Stimulated activated CD4-positive, alpha-beta T cell treated with anti-CD3 and anti-CD28 coated beads, Interleukin-1b, Interleukin-23, amount 100 ng/mL, for 1 hour (primary cell): Measurements from ENCODE around the gene BEAN1.
"Not testable (repeated sequence)": the region's sequence is repeated elsewhere in the genome, so short reads cannot be mapped to it uniquely, and the experiment has no call there.

ENCODE experiments used
- DNase-seq, 2 donors: peaks; one replicate each; pipeline ENCODE4 v3.0.0-alpha.2; 2020; ENCODE audit warnings: low read depth in 2 of 2

The BEAN1 gene

GRCh38 chr16:66441586-66442375 lies 14.7 kb downstream of the BEAN1 start:
- no peak for DNase-seq

- DNase-seq, result no peak
These were observed 15.6 kb downstream of the BEAN1 start for GRCh38 chr16:66442502-66443268.

- DNase-seq, result no peak
These were observed 16.2 kb downstream of the BEAN1 start for GRCh38 chr16:66443269-66443652.

GRCh38 chr16:66444049-66444481 lies 17.0 kb downstream of the BEAN1 start:
- no peak for DNase-seq

- DNase-seq, result no peak
These were observed 19.6 kb downstream of the BEAN1 start for GRCh38 chr16:66446737-66447136.

- DNase-seq, result no peak
These were observed 20.4 kb downstream of the BEAN1 start for GRCh38 chr16:66447491-66447890.

- no peak for DNase-seq
These were observed 24.5 kb downstream of the BEAN1 start for GRCh38 chr16:66451548-66451947.

- not testable (repeated sequence) for DNase-seq
These were observed 26.1 kb downstream of the BEAN1 start for GRCh38 chr16:66453230-66453629.

- DNase-seq, result no peak
These were observed 27.7 kb downstream of the BEAN1 start for GRCh38 chr16:66454751-66455150.

- DNase-seq, result no peak
These were observed 28.9 kb downstream of the BEAN1 start for GRCh38 chr16:66455970-66456369.

GRCh38 chr16:66457888-66458287 lies 30.8 kb downstream of the BEAN1 start:
- no peak for DNase-seq

GRCh38 chr16:66458292-66458691 lies 31.2 kb downstream of the BEAN1 start:
- DNase-seq, result no peak

- DNase-seq, result no peak
These were observed 31.8 kb downstream of the BEAN1 start for GRCh38 chr16:66458853-66459252.

GRCh38 chr16:66459878-66460277 lies 32.8 kb downstream of the BEAN1 start:
- DNase-seq, result no peak

GRCh38 chr16:66460703-66461102 lies 33.6 kb downstream of the BEAN1 start:
- DNase-seq, result no peak

- DNase-seq, result no peak
These were observed 35.8 kb downstream of the BEAN1 start for GRCh38 chr16:66462912-66463311.

- not testable (repeated sequence) for DNase-seq
These were observed 38.9 kb downstream of the BEAN1 start for GRCh38 chr16:66465946-66466345.

- not testable (repeated sequence) for DNase-seq
These were observed 39.5 kb downstream of the BEAN1 start for GRCh38 chr16:66466636-66467035.

GRCh38 chr16:66467611-66468010 lies 40.5 kb downstream of the BEAN1 start:
- DNase-seq, result no peak

- DNase-seq, result no peak
These were observed 41.3 kb downstream of the BEAN1 start for GRCh38 chr16:66468321-66468965.

GRCh38 chr16:66469291-66469946 lies 42.3 kb downstream of the BEAN1 start:
- DNase-seq, result no peak

GRCh38 chr16:66469947-66470546 lies 43.0 kb downstream of the BEAN1 start:
- DNase-seq, result no peak
